HG03521 (cell line): ENCODE measurements around the gene NCOA6.

Source experiments
- ATAC-seq: cut with Tn5 transposase; IDR thresholded peaks from one replicate; pipeline ENCODE4 v1.9.1; 2021; ENCODE audit warnings: mild to moderate bottlenecking, moderate library complexity; ENCODE audit not compliant: unreplicated experiment

The NCOA6 gene

GRCh38 chr20:34776177-34776576 lies 49.3 kb downstream of the NCOA6 start:
- no peak for ATAC-seq

GRCh38 chr20:34774886-34775285 lies 50.6 kb downstream of the NCOA6 start:
- ATAC-seq: no peak

- no peak for ATAC-seq
Observed at GRCh38 chr20:34774449-34774848, 51.0 kb downstream of the NCOA6 start.

- ATAC-seq: no peak
Observed at GRCh38 chr20:34773726-34774125, 51.7 kb downstream of the NCOA6 start.

GRCh38 chr20:34772437-34772836 lies 53.0 kb downstream of the NCOA6 start:
- ATAC-seq: no peak

- no peak for ATAC-seq
Observed at GRCh38 chr20:34771680-34772081, 53.8 kb downstream of the NCOA6 start.

GRCh38 chr20:34768096-34768495 lies 57.4 kb downstream of the NCOA6 start:
- ATAC-seq: no peak

- no peak for ATAC-seq
Observed at GRCh38 chr20:34762031-34762555, 63.4 kb downstream of the NCOA6 start.

GRCh38 chr20:34755367-34755766 lies 70.1 kb downstream of the NCOA6 start:
- ATAC-seq: no peak

- ATAC-seq: no peak
Observed at GRCh38 chr20:34754611-34755010, 70.8 kb downstream of the NCOA6 start.

- no peak for ATAC-seq
Observed at GRCh38 chr20:34753706-34754461, 71.6 kb downstream of the NCOA6 start.

- no peak for ATAC-seq
Observed at GRCh38 chr20:34751453-34751852, 74.0 kb downstream of the NCOA6 start.

- no peak for ATAC-seq
Observed at GRCh38 chr20:34750484-34750883, 75.0 kb downstream of the NCOA6 start.

- no peak for ATAC-seq
Observed at GRCh38 chr20:34748709-34749108, 76.7 kb downstream of the NCOA6 start.

- no peak for ATAC-seq
Observed at GRCh38 chr20:34747479-34747878, 78.0 kb downstream of the NCOA6 start.

GRCh38 chr20:34746674-34747073 lies 78.8 kb downstream of the NCOA6 start:
- ATAC-seq: no peak

- no peak for ATAC-seq
Observed at GRCh38 chr20:34744847-34745246, 80.6 kb downstream of the NCOA6 start.

GRCh38 chr20:34744340-34744739 lies 81.1 kb downstream of the NCOA6 start:
- no peak for ATAC-seq

GRCh38 chr20:34743039-34743438 lies 82.4 kb downstream of the NCOA6 start:
- no peak for ATAC-seq

GRCh38 chr20:34736106-34736735 lies 89.2 kb downstream of the NCOA6 start:
- no peak for ATAC-seq

GRCh38 chr20:34732523-34732922 lies 92.9 kb downstream of the NCOA6 start:
- no peak for ATAC-seq

GRCh38 chr20:34729416-34729815 lies 96.0 kb downstream of the NCOA6 start:
- no peak for ATAC-seq
